ENCODE measurements around the gene ABHD2.
"Not testable (repeated sequence)": the region's sequence is repeated elsewhere in the genome, so short reads cannot be mapped to it uniquely, and the experiment has no call there.

Gene ABHD2

GRCh38 chr15:89116404-89116803, 28.1 kb downstream of the ABHD2 start:
- no peak for DNase-seq (ENCODE audit: extremely low spot score, insufficient read length, low read depth)

GRCh38 chr15:89117790-89118189, 29.5 kb downstream of the ABHD2 start:
- DNase-seq (ENCODE audit: extremely low spot score, insufficient read length, low read depth) = no peak
- no peak for FAIRE-seq

More at GRCh38 chr15:89116404-89116803, 28.1 kb downstream of the ABHD2 start:
- no peak for FAIRE-seq

GRCh38 chr15:89118481-89118989, 30.3 kb downstream of the ABHD2 start:
- no peak for DNase-seq (ENCODE audit: extremely low spot score, insufficient read length, low read depth)

DNA sequence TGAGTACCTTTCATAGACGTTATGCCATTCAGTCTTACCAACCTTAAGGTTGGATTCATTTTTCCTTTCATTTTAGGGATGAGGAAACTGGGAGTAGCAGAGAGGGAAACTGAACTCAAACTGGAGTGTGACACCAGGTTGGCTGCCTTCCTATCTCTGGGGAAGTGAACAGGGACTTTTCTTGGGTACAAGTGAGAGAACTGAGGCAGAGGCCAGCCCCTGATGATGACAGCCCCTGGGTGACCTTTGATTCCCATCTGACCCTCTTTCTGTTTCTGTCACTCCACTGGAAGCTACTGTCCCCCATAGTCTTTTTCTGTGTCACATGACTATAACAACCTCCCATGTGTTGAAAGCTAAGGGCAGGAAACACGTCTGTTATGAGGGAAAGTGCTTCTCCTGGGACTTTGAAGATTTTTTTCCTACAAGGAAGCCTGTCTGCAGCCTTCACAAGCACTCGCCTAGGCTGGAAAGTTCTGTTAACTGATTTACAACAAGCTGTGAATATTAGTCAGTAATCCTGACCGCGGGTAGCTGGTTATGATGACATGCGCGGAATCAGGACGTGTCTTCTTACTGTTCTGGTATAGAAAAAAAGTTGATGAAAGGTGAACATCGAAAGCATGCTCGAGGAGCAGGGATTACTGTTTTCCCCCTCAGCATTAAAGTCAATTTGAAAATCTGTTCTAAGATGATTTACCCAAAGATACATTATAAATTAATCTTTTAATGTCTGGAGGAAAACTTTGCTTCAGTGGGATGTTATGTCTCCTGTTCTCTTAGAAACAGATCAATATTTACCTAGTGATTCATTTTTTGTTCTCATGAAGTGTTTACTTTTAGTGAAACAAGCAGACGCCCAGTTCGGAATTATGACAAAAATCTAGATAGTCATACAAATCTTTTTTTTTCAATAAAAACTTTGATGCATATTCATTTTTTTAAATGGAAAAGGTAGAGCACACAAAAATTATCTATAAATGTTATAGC, 31.5 kb downstream of the ABHD2 start:
- FAIRE-seq (no peak), DNase-seq (ENCODE audit: extremely low spot score, insufficient read length, low read depth) (no peak)

More at GRCh38 chr15:89118481-89118989, 30.3 kb downstream of the ABHD2 start:
- FAIRE-seq = no peak

DNA sequence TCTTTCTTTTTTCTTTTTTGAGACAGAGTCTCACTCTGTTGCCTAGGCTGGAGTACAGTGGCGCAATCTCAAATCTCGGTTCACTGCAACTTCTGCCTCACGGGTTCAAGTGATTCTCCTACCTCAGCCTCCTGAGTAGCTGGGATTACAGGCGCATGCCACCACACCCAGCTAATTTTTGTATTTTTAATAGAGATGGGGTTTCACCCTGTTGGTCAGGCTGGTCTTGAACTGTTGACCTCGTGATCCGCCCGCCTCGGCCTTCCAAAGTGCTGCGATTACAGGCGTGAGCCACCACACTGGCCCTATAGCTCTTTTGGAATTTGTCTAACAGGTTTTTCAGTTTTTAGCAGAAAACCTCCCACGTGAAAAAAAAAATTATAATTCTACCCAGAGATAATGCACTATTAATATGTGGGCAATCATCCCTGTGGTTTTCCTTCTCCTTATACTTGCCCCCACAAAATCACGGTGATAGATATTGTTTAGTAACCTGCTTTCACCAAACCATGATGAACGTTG, 32.3 kb downstream of the ABHD2 start:
- not testable (repeated sequence) for DNase-seq (ENCODE audit: extremely low spot score, insufficient read length, low read depth); FAIRE-seq

DNA sequence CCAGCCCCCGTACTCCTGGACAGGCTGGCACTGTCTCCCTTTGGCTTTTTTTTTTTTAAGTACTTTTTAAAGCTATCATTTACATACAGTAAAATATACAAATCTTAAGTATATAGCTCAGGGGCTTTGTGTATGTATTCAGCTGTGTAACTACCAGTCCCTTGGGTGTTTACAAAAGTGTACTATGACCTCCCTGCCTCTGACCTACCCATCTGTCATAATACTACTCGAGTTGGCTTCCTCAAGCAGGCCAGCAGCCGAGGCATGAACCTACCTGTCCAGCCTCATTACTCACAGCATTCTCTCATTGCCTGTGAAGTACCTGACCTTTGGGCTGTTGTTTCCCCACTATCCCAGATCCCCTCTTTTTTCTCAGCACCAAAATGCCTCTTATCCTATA, 33.2 kb downstream of the ABHD2 start:
- no peak for FAIRE-seq
- no peak for DNase-seq (ENCODE audit: extremely low spot score, insufficient read length, low read depth)

DNA sequence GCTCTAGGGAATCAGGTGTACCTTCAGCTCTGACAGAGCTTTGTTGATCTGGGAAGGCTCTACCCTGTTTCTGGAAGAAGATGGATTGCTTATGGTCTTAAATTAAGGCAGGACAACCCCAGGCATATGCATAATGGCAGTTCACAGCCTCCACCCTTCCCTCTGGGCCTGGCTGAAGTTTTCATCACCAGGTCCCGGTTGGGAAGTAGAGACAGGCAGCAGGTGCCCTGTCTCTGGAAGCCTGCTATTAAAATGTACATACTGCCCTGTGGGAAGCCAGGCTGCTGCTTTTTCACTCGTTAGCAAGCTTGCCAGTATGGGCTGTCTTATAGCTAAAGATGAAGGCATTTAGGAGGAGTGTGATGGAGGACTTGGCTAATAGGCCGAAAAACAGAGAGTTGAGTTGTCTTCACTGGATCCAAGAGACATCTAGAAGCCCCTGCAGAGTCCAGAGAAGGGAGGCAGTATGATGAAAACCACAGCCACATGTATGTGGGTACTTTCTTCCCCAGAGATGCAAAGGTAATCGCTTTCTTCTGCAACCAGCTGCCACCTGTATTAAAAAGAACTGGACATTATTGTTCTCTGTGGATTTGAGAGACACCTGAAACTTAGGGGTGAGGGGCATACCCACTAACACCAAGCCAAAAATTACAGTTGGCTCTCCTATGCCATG, 34.4 kb downstream of the ABHD2 start:
- FAIRE-seq (no peak), DNase-seq (ENCODE audit: extremely low spot score, insufficient read length, low read depth) (no peak)

- FAIRE-seq (no peak), DNase-seq (ENCODE audit: extremely low spot score, insufficient read length, low read depth) (no peak)
Observed at GRCh38 chr15:89123181-89123525, 34.9 kb downstream of the ABHD2 start.

GRCh38 chr15:89125088-89125826, 37.0 kb downstream of the ABHD2 start:
- DNase-seq (ENCODE audit: extremely low spot score, insufficient read length, low read depth) (no peak), FAIRE-seq (no peak)

GRCh38 chr15:89126009-89126408, 37.8 kb downstream of the ABHD2 start:
- FAIRE-seq (no peak), DNase-seq (ENCODE audit: extremely low spot score, insufficient read length, low read depth) (no peak)

DNA sequence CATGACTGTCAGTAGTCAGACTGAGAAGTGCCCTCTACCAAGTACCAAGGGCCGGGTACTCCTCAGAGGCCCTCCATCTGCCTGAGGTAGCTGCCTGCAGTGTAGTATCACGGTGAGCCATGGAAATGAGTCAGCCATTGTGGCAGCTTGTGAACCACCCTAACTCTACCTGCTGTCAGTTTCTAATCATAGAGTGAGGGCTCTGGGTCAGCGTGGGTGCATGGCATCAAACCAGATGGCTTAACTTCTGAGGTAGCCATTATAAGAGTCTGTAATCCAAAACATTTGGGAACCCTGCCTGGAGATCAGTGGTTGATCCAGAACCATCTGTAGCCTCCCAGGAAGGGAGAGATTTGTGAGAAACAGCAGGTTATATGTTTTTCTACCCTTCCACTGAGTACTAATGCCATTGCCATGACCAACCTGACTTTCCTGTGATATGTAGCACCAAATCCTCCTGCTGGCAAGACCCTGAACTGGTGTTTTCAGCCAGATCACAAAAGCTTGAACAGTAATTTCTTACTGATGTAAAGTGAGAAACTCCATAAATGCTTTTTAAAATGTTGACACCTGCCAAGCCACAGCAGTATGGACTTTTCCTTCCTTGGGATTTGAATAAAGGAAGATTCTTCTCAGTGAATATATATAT, 38.9 kb downstream of the ABHD2 start:
- no peak for FAIRE-seq
- no peak for DNase-seq (ENCODE audit: extremely low spot score, insufficient read length, low read depth)

- no peak for DNase-seq (ENCODE audit: extremely low spot score, insufficient read length, low read depth)
Observed at GRCh38 chr15:89128320-89129122, 40.3 kb downstream of the ABHD2 start.

DNA sequence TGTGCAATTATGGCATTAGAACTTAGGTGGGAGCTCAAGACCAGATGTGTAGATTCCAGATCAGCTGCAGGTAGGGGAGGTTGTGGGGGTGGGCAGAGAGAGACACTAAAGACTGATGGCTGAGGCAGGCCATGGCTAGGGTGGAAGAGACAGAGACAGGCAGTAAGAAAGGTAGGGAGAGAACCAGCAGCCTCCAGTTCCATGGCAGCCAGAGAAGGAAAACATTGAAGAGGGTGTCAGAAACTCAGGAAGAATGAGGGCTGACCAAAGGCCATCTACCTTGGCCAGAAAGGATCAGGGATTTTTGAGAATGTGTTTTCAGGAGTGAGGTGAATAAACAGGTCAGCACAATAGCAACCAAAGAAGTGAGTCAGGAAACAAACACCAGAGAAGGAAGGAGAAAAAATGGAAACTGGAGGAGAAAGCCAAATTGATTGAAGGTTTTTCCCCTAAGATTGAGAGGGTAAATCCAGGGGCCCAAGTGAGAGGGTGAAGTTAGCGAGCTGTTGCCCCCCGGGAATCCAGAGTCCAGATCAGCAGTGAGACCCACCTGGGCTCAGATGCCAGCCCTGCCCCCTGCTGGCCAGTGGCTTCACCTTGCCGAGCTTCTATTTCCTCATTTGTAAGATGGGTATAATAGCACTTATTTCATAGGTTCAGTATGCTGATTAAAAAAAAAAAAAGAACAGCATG, 41.0 kb downstream of the ABHD2 start:
- FAIRE-seq = peak; percentile 12
- peak; percentile 22 for DNase-seq (ENCODE audit: extremely low spot score, insufficient read length, low read depth)

More at GRCh38 chr15:89128320-89129122, 40.3 kb downstream of the ABHD2 start:
- no peak for FAIRE-seq

GRCh38 chr15:89129816-89130134, 41.5 kb downstream of the ABHD2 start:
- FAIRE-seq (no peak), DNase-seq (ENCODE audit: extremely low spot score, insufficient read length, low read depth) (no peak)

- DNase-seq (ENCODE audit: extremely low spot score, insufficient read length, low read depth) = peak; percentile 51
Observed at GRCh38 chr15:89130201-89130600, 41.9 kb downstream of the ABHD2 start.

DNA sequence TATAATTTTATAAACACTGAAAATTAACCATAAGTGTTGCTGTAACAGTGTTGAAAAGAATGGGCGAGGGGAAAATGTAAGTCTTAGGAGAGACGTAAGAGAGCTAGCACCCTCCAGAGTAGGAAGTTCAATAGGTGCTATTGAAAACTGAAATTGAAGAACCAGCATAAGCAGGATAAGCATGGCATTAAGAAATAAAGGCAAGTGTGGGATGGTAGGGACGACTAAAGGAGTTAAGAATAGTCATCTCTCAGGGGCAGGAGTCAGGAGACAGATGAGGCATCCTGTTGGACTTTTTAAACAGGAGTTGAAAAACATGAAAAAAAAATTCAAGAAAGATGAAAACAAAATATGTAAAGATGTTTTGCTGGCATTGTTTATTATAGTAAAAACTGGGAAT, 43.5 kb downstream of the ABHD2 start:
- FAIRE-seq (no peak), DNase-seq (ENCODE audit: extremely low spot score, insufficient read length, low read depth) (no peak)

More at GRCh38 chr15:89130201-89130600, 41.9 kb downstream of the ABHD2 start:
- peak; percentile 87 for FAIRE-seq

DNA sequence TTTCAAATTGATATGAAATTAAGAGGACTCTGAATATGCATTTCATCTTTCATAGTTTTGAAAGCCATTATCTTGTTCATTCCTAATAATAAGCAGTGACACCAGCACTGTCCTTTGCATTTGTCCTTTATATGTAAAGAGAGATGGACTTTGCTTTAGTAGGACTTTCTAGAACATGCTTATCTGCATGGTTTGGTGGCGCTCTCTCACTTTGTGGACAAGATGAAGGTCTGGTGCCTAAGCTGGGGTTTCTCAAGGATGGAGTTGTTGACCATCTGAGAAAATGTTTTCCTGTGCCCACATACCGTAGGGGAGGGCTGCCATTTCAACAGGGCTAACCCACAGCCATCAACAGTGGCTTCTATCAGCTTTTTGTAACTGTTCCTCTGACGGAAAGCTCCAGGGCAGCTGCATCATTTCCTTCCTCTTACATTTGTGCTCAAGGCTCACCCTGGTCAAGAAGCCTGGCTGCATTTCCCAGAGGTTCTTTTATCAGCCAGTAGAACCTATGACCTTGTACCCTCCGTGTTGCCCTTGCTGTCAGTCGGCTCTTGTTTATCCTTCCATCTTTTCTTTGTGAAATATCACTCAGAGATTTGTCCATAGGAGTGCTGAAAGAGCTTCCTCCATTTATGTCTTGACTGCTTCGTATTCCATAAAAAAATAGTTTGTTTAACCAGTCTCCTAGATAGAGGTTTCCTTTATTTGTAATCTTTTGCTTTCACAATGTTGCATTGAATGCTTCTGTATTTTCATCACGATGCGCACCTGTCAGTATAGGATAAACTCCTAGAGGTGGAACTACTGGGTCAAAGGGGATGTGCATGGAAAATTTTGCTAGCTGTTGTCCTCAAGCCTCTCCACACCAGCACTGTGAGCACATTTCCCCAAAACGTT, 44.6 kb downstream of the ABHD2 start:
- DNase-seq (ENCODE audit: extremely low spot score, insufficient read length, low read depth) (no peak), FAIRE-seq (no peak)

All from GM18507 (cell line).